Measurements from ENCODE around the gene CTSF.

DNA sequence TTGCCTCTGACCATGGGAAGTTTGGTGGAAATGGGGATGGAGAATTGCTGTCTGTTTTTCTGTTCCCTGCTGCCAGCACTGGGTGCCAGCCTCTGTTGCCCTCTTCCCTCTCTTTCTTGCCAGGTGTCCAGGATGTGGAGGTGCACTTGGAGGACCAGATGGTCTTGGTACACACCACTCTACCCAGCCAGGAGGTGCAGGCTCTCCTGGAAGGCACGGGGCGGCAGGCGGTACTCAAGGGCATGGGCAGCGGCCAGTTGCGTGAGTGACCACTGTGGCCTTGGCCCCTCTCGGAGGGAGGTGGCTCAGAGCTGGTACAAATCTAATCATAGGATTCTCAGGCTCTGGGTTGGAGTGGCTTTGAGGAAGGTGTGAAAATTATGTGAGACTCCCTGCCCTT lies 30.6 kb upstream of the CTSF start:
- TF ChIP-seq, protein P1, sequence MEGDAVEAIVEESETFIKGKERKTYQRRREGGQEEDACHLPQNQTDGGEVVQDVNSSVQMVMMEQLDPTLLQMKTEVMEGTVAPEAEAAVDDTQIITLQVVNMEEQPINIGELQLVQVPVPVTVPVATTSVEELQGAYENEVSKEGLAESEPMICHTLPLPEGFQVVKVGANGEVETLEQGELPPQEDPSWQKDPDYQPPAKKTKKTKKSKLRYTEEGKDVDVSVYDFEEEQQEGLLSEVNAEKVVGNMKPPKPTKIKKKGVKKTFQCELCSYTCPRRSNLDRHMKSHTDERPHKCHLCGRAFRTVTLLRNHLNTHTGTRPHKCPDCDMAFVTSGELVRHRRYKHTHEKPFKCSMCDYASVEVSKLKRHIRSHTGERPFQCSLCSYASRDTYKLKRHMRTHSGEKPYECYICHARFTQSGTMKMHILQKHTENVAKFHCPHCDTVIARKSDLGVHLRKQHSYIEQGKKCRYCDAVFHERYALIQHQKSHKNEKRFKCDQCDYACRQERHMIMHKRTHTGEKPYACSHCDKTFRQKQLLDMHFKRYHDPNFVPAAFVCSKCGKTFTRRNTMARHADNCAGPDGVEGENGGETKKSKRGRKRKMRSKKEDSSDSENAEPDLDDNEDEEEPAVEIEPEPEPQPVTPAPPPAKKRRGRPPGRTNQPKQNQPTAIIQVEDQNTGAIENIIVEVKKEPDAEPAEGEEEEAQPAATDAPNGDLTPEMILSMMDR (IDR thresholded peaks at IDR 0.05; ENCODE audit: low read depth, low read length) = no peak
- no peak for TF ChIP-seq POLR2A (IDR thresholded peaks at IDR 0.05; ENCODE audit: extremely low read depth, insufficient read length)
